Neural crest cell (in vitro differentiated cells): ENCODE measurements around the gene EME2. TPM values are rescaled to one million over a fixed set of nuclear protein-coding genes. Genes with fewer than 3 reads are reported as not detected.

ENCODE experiments used
- DNase-seq: peaks from one replicate; pipeline ENCODE4 v3.0.0; 2021; ENCODE audit warnings: low read depth, mixed read lengths, low spot score
- H3K27ac Mint-ChIP-seq: one replicate; pipeline ENCODE4 v1.8.0; 2021; ENCODE audit warnings: mild to moderate bottlenecking, mixed read lengths; ENCODE audit not compliant: unreplicated experiment
- H3K27me3 Mint-ChIP-seq: 2 replicates; pipeline ENCODE4 v1.8.0; 2021; ENCODE audit warnings: low read depth, mild to moderate bottlenecking, mixed read lengths
- H3K36me3 Mint-ChIP-seq: 2 replicates; pipeline ENCODE4 v1.8.0; 2021; ENCODE audit warnings: low read depth, mild to moderate bottlenecking, mixed read lengths
- H3K4me1 Mint-ChIP-seq: 2 replicates; pipeline ENCODE4 v1.8.0; 2021; ENCODE audit warnings: mixed read lengths
- H3K4me3 Mint-ChIP-seq: one replicate; pipeline ENCODE4 v1.8.0; 2021; ENCODE audit warnings: mild to moderate bottlenecking, mixed read lengths
- H3K9me3 Mint-ChIP-seq: 2 replicates; pipeline ENCODE4 v1.8.0; 2021; ENCODE audit warnings: mixed read lengths
- CTCF ChIP-seq: fragments of 200-600 bp; sonication (generic); conservative IDR thresholded peaks from 2 replicates; pipeline ENCODE4 v1.5.0; 2021; ENCODE audit warnings: antibody characterized with exemption, mild to moderate bottlenecking
- total RNA-seq: library from RNA; stranded (reverse); gene quantifications from 2 replicates; pipeline ENCODE4 v1.2.1, GENCODE V29; 2021

EME2 gene
- total RNA-seq, 1 donor from 2014 or later: 36.5 TPM

GRCh38 chr16:1782408-1783264 lies 10.0 kb downstream of the EME2 start, which contains the start of the genes NUBP2 and SPSB3:
Gene NUBP2 (plus strand): TSS chr16:1782960. CDS start chr16:1783021, 61 bp downstream.
Gene SPSB3 (minus strand): TSS chr16:1782571. CDS start chr16:1781483, 1,088 bp downstream.
- Mint-ChIP-seq H3K9me3 (no peaks in the 10 kb centered on the region), H3K4me1 (peaks cover 22% of the 10 kb centered on the region), H3K4me3 (peak within 1 kb of the TSS; percentile 97), H3K27ac (peak within 1 kb of the TSS; percentile 92), H3K27me3 (peaks cover 4% of the 10 kb centered on the region), H3K36me3 (peaks cover 5% of the 10 kb centered on the region)
- no peak for TF ChIP-seq CTCF
- peak; percentile 95 for DNase-seq

GRCh38 chr16:1784977-1785845 lies 12.6 kb downstream of the EME2 start:
- H3K4me1 Mint-ChIP-seq: peaks cover 22% of the 10 kb centered on the region
- peaks cover 5% of the 10 kb centered on the region for H3K36me3 Mint-ChIP-seq
- peaks cover 4% of the 10 kb centered on the region for H3K27me3 Mint-ChIP-seq
- H3K4me3 Mint-ChIP-seq: peak overlapping the region; percentile 87
- H3K27ac Mint-ChIP-seq: no peak overlapping the region
- no peak for DNase-seq
- no peaks in the 10 kb centered on the region for H3K9me3 Mint-ChIP-seq
- no peak for TF ChIP-seq CTCF

GRCh38 chr16:1785846-1786170 lies 13.2 kb downstream of the EME2 start:
- peaks cover 4% of the 10 kb centered on the region for H3K27me3 Mint-ChIP-seq

GRCh38 chr16:1786242-1787055 lies 13.8 kb downstream of the EME2 start:
- peaks cover 4% of the 10 kb centered on the region for H3K27me3 Mint-ChIP-seq
- H3K36me3 Mint-ChIP-seq: peaks cover 5% of the 10 kb centered on the region
- no peak for DNase-seq
- H3K27ac Mint-ChIP-seq: no peak overlapping the region
- no peak overlapping the region for H3K4me3 Mint-ChIP-seq
- no peaks in the 10 kb centered on the region for H3K9me3 Mint-ChIP-seq
- no peak for TF ChIP-seq CTCF
- peaks cover 18% of the 10 kb centered on the region for H3K4me1 Mint-ChIP-seq

More at GRCh38 chr16:1785846-1786170, 13.2 kb downstream of the EME2 start:
- Mint-ChIP-seq H3K4me3 (peak overlapping the region; percentile 34), H3K27ac (no peak overlapping the region), H3K4me1 (peaks cover 22% of the 10 kb centered on the region), H3K36me3 (peaks cover 5% of the 10 kb centered on the region), H3K9me3 (no peaks in the 10 kb centered on the region)
- no peak for TF ChIP-seq CTCF
- DNase-seq: no peak

GRCh38 chr16:1787056-1787321 lies 14.4 kb downstream of the EME2 start:
- DNase-seq: no peak
- Mint-ChIP-seq H3K36me3 (peaks cover 5% of the 10 kb centered on the region), H3K27me3 (peaks cover 4% of the 10 kb centered on the region), H3K4me1 (peaks cover 13% of the 10 kb centered on the region), H3K9me3 (no peaks in the 10 kb centered on the region), H3K4me3 (no peak overlapping the region), H3K27ac (no peak overlapping the region)
- no peak for TF ChIP-seq CTCF
